Measurements from ENCODE around the gene CSRP3.

CSRP3 gene

DNA sequence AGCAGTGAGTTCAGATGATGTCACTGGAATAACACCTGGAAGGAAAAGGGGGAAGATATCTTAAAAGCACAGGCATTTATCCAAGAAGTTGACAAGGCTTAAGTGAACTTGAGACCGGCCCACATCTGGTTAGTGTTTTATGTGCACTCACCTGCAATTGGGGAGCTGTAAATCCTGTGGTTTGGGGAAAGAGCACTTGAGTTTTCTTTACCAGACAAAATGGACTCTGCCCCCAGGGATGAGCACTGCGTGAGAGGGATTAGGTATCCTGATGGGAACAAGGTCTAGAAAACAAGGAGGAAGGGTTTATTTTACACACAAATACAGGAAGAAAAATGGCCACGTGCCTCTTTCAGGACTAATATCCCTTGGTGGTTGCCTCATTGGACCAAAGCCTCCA lies 23.8 kb upstream of the CSRP3 start:
- DNase-seq (ENCODE audit: low read depth, low spot score): no peak

DNA sequence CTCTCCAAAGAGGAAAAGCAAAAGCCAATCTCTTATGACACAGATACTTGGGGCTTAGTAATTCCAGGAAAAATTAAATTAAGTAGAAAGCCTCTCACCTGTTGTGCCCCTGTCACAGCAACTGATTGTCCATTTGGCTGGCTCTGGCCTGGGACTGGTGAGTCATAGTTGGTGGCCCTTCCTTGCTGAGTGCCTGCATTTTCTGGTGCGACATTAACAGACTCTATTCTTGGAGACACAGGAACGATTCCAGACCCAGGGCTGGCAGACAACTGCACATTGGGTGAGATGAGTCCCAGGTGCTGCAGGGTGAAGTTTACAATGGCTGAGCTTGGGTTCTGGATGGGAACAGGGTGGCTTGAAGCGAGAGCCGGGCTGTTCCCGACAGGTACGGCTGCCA lies 23.3 kb upstream of the CSRP3 start:
- no peak for DNase-seq (ENCODE audit: low read depth, low spot score)

DNA sequence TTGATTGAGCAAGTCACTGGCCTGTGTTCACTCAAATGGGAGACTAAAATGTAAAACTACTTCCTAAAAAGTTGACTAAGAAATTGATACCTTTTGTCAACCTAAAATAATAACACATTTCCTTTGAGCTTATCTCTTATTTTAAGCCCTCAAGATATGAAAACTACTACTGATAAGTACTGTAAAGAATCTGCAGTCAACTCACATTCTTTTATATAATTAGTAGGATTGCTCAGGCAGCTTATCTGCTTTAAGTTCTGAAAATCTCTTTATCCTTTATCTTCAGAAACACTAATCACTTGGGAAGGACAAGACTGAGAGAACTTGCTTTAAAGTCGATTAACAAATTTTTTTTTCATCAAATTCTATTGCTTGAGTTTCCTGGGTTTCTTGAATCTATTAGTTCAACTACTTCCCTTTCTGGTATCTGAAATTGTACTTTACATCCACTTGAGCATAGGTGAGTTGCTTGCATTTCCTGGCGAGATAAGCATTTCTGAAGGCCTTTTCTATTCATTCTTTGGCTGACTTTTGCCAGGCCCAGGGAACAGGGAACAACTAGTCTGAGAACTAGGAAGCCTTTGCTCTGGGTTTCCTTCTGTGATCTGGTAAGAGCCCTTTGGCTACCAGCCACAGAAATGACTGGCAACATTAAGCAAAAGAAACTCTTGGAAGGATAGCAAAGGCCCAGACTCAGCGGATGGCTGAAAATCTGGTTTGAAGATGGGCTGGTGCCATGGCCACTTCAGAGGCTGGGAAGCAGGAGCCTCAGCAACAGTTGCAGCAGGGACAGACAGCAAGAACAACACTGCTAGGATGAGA lies 19.3 kb upstream of the CSRP3 start:
- DNase-seq (ENCODE audit: low read depth, low spot score): no peak

DNA sequence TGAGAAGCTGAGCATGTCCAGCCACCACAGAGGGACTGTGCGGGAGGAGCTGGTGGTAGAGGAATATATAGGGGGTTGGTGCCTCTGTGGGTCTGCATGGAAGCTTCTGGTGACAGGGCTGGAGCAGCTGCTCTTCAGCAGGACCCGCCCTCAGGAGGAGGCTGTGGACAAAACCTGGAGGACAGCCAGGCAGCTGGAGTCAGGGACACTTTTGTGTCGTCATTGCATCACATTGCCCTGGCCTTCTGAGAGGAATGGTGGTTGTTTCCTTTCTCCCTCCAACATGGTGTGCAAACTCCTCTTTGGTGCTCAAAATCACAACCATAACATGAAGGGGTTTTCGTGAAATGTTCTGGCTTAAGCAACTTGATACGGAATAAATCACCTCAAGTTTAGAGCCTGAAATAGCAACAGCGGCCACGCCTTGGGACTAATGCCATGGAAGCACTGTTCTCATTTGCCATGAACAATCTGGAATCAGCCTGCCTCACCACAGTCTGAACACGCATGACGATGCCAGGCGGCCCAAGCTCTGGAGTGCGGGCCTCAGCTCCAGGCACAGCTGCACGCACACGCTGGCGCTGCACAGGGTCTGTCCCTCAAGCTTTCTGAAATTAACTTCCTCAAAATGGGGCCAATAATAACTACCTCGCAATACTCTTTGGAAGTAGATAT lies 17.1 kb upstream of the CSRP3 start:
- DNase-seq (ENCODE audit: low read depth, low spot score): no peak

DNA sequence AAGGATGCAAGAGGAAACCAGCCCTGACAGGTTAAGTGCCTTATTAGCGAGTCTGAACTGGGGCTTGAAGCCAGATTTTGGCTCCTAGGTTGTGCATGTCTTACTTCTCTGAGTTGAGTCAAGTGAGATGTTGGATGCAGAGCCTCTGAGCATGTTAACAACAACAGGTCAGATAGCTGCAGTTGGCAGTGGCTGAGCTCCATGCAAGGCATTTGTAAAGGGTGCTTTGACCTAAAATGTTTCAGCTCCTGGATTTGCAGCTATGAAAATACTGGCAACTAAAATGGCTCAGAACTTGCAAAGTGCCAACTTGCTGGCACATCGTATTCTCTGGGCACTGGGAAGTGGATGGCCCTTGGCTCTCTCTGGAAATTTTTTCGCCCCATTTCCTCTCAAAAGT lies 16.4 kb upstream of the CSRP3 start:
- DNase-seq (ENCODE audit: low read depth, low spot score): no peak

DNA sequence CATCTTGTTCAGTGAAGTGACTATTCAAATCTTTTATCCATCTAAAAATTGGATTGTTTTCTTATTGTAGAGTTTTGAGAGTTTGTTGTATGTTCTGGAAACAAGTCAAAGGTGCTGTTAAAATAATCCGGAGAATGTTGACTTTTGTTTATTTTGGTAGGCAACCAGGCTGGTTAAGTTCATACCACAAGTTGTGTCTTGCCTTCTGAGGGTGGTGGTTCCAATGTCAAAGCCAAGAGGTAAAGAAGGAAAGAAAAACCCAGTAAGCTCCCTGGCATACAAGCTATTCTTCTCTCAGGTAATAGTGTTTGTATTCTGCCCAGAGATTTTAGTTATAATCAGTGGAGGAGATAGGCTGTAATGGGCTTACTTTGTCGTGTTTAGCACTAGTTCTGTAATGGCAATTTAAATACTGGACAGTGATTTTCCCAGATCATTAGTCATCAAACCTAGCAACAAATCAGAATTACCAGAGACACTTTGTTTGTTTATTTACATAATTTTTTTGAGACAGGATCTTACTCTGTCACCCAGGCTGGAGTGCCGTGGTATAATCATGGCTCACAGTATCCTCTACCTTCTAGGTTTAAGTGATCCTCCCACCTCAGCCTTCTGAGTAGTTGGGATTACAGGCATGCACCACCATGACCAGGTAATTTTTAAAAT lies 15.1 kb upstream of the CSRP3 start:
- DNase-seq (ENCODE audit: low read depth, low spot score): no peak

DNA sequence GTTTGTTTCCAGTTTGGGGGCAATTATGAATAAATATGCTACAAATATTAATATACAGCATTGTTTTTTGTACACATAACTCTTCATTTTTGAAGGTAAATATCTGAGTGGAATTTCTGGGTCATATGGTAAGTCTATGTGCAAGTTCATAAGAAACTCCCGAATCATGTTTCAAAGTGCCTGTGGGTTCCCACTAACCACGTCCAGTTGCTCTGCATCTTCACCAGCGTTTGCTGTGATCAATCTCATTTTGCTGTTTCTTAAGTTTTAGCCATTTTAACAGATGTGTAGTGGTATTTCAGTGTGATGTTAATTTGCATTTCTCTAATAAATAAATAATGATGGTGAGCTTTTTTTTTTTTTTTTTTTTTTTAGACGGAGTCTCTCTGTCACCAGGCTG lies 14.2 kb upstream of the CSRP3 start:
- no peak for DNase-seq (ENCODE audit: low read depth, low spot score)

DNA sequence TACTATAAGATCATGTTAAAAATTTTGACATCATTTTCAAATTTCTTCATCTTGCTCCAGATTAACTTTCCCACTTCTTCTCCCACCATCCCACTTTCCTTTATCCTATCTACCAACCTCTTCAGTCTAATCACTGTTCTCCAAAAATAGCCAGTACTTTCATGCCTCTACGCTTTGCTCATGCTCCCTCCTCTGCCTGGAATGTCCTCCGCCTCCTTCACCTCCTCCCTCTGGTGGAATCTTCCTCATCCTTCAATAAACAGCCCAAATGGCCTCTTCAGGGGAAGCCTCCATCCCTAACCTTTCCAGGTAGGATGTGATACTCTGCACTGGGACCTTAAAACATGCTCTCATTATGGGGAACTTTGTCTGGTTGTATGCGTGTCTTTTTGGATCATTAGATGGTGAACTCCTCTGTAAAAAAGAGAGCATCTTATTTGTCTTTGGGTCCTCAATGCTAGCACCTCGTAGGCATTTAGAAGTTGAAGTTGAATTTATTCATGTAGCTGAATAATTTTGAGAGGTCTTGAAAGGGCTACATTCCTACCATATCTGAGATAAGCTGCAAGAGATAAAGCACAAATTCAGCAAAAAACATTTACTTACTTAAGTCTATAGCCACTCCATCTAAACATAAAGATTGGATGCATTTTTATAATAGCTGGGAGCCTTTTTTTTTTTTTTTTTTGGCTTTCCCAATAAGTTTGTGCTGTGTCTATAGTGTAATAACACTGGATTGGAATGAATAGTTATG lies 8.0 kb upstream of the CSRP3 start:
- no peak for DNase-seq (ENCODE audit: low read depth, low spot score)

DNA sequence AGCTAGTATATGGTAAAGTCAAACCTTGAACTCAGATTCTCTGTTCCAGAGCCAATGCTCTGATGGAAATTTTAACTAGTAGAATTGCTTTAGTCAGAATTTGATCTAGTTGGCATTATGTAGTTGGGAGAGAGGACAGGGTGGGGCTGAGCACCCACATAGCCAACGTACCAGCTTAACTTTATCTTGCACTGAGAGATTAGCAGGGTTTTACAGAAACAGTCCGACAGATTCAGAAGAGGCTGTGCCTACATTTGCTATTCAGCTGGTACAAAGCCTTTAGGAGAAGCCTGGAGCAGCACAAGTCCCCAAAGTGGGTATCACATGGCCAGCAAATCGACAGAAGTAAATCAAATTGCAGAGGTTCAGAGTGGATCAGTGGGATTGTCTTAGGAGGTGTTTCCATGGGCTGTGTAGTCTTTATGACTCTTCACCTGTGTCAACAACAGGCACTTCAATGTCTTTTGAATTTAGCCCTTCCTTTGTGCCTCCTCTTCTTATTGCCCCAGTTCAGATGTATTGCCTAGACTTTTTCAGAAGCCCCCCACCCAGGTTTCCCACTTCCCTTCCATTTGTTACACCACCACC lies 7.3 kb upstream of the CSRP3 start:
- DNase-seq (ENCODE audit: low read depth, low spot score): no peak

DNA sequence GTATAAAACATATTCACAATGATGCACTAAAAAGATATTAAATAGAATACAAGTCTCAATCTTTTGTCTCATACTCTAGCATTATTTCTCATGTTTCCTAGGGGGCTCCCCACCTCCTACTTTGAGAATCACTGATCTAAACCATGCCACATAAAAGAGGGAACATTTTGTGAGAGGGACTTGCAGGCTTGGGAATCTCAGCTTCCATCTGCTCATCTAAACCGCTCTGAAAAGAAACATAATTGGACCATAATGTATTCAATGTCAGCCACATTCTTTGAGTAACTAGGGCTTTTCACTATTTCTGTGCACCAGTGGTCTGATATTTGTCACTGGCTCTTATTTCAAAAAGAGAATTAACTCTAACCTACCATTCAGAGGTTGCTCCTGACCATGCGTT lies 6.4 kb upstream of the CSRP3 start:
- no peak for DNase-seq (ENCODE audit: low read depth, low spot score)

DNA sequence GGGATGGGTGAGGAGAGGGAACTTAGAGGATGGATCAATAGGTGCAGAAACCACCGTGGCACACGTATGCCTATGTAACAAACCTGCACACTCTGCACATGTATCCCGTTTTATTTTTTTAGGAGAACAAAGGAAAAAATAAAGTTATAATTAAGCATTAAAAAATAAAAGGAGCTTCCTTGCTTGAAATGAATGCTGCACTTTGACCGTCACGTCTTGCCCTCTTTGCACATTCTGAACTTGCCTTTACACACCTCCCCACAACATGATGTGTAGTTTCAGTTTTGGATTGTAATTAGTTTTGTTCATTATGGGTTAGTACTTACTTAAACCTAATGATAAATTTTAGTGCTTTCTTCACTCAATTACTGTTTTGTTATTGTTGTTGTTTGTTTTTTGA lies 3.1 kb upstream of the CSRP3 start:
- no peak for DNase-seq (ENCODE audit: low read depth, low spot score)

DNA sequence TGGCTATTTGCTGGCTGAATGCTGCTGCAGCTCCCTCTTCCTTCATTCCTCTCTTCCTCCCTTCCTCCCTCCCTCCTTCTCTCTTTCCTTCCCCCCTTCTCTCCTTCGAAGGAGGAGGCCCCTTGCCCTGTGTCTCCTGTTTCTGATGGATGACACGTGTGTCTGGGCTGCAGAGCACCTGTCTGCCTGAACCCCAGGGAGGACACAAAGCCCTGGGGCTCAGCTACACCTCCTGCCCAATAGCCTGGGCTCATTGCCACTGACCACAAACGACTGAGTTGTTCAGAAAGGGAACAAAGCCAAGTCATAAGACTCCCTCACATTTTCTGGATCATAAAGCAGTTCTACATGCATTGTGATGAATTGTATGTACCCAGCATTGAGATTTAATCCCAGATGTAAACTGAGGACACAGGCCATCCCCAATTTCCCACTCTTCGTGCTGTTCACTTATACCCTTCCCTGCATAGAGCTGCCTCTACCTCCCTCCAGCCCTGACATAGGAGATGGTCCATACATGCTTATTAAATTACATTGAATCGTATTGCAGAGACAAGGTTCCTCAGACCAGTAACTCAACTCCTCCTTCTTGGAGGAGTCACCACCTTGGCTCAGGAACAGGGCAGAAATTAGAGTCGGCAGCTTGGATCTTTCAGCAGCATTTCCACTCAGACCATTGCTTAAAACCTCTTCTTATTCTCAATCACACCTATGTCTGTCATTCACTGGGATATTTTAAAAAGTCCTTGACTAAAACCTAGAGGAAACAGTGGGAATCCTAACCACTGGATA lies 1.2 kb downstream of the CSRP3 start:
- no peak for DNase-seq (ENCODE audit: low read depth, low spot score)

DNA sequence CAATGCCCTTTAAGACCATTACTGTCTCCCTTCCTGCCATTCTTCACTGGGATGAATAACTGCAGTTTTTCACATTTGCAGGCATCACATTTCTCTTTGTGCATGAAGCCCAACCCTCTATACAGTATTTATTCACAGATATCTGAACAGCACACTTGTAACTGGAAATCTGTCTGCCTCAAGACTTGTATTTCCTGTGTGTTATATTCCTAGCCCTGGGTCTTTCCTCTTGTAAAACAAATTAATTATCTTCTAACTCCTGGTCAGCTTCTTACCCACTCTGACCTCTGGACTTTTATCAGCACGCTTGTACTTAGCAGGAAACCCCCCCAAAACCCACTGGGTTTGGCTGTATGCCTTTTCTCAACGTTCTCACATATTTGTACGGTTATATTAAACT lies 2.0 kb downstream of the CSRP3 start:
- no peak for DNase-seq (ENCODE audit: low read depth, low spot score)

DNA sequence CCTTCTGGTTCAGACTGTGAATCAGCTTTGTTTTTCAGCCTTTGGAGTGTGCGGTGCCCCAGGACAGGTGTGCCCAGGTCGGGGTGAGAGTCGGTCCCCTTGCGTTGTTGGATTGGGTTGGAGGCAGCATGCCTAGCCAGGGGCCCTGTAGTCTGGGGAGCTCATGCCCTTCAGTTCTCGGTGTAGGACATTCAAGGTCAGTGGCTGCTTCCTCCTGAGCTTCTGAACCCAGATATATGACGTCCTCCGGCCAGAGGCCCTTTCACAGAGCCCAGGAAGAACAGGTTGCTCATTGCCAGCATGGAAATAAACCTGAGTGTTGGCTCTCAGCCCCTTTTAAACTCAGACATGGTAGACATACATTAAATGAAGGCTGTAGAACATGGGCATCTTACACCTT lies 2.7 kb downstream of the CSRP3 start:
- DNase-seq (ENCODE audit: low read depth, low spot score): no peak

DNA sequence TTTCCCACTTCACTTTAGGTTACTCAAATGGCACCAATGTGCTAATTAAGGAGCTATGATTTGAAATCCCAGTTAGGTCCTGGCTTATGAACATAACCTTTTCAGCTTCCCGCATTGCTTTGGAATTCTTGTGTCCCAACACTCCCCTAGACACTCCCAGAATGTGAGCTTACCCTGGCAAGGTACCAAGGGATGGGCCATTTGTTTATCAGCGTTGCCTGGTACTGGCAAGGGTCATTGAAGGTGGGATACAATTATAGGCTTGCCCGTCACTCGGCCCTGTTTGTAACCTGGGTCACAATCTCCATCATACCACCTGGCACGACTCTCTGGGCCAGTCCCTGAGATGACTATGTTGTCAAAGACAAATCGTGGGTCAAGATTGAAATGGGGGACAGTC lies 5.4 kb downstream of the CSRP3 start:
- DNase-seq (ENCODE audit: low read depth, low spot score): no peak

DNA sequence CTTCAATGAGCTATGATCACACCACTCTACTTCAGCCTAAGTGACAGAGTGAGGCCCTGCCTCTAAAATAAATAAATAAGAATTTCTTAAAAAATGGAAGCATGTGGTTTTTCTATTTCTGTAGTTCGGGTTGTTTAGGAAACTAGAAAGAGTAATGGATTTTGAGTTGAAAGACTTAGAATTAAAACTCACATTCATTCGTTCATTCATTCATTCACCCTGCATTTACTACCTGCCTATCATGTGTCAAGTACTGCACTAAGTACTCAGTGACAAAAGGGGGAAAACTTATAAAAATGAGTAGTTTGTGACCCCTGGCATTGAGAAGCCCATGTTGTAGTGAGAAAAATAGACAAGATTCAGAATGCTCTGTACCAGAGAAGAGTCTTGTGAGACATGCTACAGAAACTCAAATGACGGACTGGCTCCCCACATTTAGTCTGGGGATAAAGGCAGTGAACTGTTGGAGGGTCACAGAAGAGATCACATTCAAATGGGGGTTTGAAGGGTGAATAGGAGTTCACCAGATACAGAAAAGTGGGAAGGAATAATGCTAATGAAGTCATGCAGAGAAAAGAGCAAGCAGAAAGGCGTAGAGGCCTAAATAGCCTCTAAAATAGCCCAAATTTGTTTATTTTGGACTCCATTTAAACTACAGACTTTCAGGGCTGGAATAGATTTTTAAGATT lies 7.0 kb downstream of the CSRP3 start:
- DNase-seq (ENCODE audit: low read depth, low spot score): no peak

DNA sequence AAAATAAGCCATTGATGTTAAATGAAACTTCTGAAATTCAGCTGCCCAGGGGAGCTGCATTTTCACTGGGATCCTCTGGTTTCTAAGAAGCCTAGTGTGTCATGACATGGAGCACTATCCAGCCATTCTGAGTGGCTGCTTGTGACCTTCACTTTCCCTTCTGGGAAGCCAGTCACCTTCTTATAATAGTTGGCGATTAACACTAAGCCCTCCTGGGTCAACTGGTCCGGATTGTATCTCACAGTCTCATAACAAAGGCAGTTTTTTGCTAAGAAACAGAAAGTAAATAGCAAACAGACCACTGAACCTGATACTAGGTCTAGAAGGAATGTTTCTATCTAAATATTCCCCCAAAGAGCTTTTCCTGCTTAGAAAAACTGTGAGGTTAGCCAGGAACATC lies 7.9 kb downstream of the CSRP3 start:
- DNase-seq (ENCODE audit: low read depth, low spot score): no peak

DNA sequence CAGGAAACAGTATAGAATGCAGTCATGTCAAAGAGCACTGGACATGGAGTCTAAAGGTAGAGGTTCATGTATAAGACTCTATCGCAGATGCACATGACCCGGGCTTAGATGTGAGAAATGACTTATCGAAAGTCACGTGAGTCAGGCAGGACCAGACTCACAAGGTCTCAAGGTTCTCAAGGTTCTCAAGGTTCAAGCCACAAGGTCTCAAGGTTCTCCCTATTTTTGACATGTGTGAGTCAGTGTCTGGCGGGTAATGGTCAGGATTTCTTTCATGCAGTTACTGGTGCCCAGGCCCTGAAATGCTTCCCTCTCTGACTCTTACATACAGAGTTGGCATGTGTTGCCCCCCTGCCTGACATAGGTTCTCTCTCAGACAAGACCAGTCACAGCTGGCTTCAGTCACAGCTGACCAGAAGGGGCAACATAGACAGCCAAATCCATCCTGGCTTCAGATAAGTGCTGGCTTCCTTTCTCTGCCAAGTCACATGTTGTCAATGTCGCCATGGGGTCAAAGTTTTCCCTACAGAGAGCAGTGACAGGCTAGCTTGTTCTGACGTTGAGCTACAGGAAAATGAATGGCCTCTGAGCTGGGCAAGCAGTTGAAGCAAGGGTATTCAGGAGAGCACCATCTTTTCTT lies 10.1 kb downstream of the CSRP3 start:
- DNase-seq (ENCODE audit: low read depth, low spot score): no peak

DNA sequence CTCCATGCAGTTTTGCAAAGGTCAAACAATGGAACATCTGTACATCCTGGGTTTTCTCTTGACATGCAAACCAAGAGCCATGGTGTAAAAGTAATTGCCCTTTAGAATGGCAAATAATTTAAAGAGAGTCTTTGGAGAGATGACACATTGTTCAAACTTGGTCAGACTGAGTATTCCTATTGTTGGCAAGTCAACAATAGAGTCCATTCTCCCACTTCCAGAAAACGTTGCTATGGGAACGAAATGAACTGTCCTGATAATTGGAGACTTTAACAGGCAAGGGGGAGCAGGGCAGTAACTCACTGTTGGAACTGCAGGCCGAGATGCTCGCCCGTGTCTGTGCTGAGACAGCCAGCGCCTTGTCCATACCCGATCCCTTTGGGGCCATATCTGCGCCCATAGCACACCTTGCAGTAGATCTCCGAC lies 13.9 kb downstream of the CSRP3 start:
- no peak for DNase-seq (ENCODE audit: low read depth, low spot score)
